Esophagus mucosa (tissue), 1 donor: ENCODE data around the gene TRAF2. TPM values are rescaled to one million over a fixed set of nuclear protein-coding genes. Genes with fewer than 3 reads are reported as not detected.

ENCODE experiments used
- total RNA-seq: library from RNA; stranded (reverse); gene quantifications from one replicate; pipeline ENCODE4 v1.2.4, GENCODE V29; 2023
- donor health status: DM: yes; HTN: yes; CAD: no.

Gene TRAF2
- total RNA-seq, 1 donor from 2014 or later = 11.1 TPM

Other genes with a start within 250 kb of the TRAF2 start
- 13.0 TPM for gene EGFL7, start 223.6 kb upstream of the TRAF2 start, total RNA-seq
- gene AGPAT2, start 199.1 kb upstream of the TRAF2 start, total RNA-seq = 91.7 TPM
- gene DIPK1B, start 173.9 kb upstream of the TRAF2 start, total RNA-seq = 0.76 TPM
- gene LCN10, start 143.6 kb upstream of the TRAF2 start, total RNA-seq = 1.3 TPM
- gene LCN6, start 138.0 kb upstream of the TRAF2 start, total RNA-seq = 3.8 TPM
- not detected for gene LCN8, start 128.3 kb upstream of the TRAF2 start, total RNA-seq
- not detected for gene LCN15, start 122.0 kb upstream of the TRAF2 start, total RNA-seq
- 102 TPM for gene TMEM141, start 95.2 kb upstream of the TRAF2 start, total RNA-seq
- not detected for gene CCDC183, start 90.2 kb upstream of the TRAF2 start, total RNA-seq
- gene RABL6, start 78.6 kb upstream of the TRAF2 start, total RNA-seq = 52.6 TPM
- gene AJM1, start 44.0 kb upstream of the TRAF2 start, total RNA-seq = 1.1 TPM
- 74.4 TPM for gene PHPT1, start 37.1 kb upstream of the TRAF2 start, total RNA-seq
- gene MAMDC4, start 34.2 kb upstream of the TRAF2 start, total RNA-seq = 1.3 TPM
- gene EDF1, start 20.2 kb upstream of the TRAF2 start, total RNA-seq = 296 TPM
- 71.9 TPM for gene FBXW5, start 58.2 kb downstream of the TRAF2 start, total RNA-seq
- not detected for gene C8G, start 58.7 kb downstream of the TRAF2 start, total RNA-seq
- gene LCN12, start 65.8 kb downstream of the TRAF2 start, total RNA-seq = 0.80 TPM
- 18.4 TPM for gene PTGDS, start 91.0 kb downstream of the TRAF2 start, total RNA-seq
- 0.20 TPM for gene LCNL1, start 96.5 kb downstream of the TRAF2 start, total RNA-seq
- 33.1 TPM for gene PAXX, start 105.9 kb downstream of the TRAF2 start, total RNA-seq
- gene CLIC3, start 110.1 kb downstream of the TRAF2 start, total RNA-seq = 154 TPM
- gene ABCA2, start 141.7 kb downstream of the TRAF2 start, total RNA-seq = 2.0 TPM
- gene FUT7, start 145.6 kb downstream of the TRAF2 start, total RNA-seq = 0.12 TPM
- gene NPDC1, start 159.7 kb downstream of the TRAF2 start, total RNA-seq = 26.6 TPM
- gene ENTPD2, start 167.5 kb downstream of the TRAF2 start, total RNA-seq = 2.9 TPM
- gene SAPCD2, start 184.0 kb downstream of the TRAF2 start, total RNA-seq = 13.8 TPM
- 4.9 TPM for gene UAP1L1, start 191.0 kb downstream of the TRAF2 start, total RNA-seq
- 46.2 TPM for gene MAN1B1, start 200.5 kb downstream of the TRAF2 start, total RNA-seq
- gene DPP7, start 228.2 kb downstream of the TRAF2 start, total RNA-seq = 75.3 TPM